ELF-1 (cell line): ENCODE results near the gene KCNH6.

ENCODE experiments used
- DNase-seq: peaks from one replicate; pipeline ENCODE4 v3.0.0-alpha.2; 2016; ENCODE audit warnings: low read depth, low spot score

KCNH6 gene, protein sequence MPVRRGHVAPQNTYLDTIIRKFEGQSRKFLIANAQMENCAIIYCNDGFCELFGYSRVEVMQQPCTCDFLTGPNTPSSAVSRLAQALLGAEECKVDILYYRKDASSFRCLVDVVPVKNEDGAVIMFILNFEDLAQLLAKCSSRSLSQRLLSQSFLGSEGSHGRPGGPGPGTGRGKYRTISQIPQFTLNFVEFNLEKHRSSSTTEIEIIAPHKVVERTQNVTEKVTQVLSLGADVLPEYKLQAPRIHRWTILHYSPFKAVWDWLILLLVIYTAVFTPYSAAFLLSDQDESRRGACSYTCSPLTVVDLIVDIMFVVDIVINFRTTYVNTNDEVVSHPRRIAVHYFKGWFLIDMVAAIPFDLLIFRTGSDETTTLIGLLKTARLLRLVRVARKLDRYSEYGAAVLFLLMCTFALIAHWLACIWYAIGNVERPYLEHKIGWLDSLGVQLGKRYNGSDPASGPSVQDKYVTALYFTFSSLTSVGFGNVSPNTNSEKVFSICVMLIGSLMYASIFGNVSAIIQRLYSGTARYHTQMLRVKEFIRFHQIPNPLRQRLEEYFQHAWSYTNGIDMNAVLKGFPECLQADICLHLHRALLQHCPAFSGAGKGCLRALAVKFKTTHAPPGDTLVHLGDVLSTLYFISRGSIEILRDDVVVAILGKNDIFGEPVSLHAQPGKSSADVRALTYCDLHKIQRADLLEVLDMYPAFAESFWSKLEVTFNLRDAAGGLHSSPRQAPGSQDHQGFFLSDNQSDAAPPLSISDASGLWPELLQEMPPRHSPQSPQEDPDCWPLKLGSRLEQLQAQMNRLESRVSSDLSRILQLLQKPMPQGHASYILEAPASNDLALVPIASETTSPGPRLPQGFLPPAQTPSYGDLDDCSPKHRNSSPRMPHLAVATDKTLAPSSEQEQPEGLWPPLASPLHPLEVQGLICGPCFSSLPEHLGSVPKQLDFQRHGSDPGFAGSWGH

DNA sequence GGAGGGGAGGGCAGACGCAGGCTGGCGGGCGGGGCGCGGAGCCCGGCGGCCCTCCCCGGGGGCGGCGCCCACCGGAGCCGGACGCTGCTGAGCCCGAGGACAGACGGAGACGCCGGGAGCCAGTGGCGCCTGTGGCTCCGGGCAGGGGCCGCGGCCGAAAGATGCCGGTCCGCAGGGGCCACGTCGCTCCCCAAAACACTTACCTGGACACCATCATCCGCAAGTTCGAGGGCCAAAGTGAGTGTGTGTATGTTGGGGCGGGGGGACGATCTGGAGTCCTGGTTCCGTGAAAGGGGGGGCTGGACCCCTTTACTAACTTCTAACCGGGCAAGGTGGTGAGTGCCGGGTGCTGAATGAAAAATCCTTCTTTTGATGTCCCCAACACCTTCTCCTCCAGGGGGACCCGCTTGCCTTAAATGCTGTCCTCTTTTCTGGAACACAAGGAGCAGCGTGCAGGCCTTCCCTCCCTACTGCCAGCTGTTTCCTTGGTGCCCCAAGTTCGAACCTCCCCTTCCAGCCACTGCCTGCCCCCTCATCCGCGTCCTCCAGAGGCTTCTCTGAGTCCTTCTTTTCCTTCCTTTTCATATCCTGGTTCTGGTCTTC lies at the start of gene KCNH6:
KCNH6 (plus strand) TSS at position 106 of the 603 bp plus-strand sequence; CDS start at position 162, 56 bp downstream.
- DNase-seq, result peak; percentile 43

DNA sequence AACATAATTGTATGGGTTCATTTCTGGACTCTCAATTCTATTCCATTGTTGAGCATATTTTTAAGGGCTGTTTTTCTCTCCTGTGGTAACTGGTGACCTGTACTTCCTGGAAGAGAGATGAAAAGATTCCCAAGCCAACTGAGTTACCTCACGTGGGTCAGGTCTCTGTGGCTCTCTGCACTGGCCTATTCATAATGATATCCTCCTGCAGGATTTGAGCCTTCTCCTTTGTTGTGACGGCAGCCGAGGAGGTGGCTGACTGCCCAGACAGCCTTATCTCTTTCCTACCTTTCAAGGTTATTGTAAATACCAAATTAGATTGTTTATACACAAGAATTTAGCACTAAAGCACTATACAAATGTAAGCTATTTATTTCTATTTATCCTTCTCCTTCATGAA lies 49.0 kb upstream of the KCNH6 start:
- no peak for DNase-seq

DNA sequence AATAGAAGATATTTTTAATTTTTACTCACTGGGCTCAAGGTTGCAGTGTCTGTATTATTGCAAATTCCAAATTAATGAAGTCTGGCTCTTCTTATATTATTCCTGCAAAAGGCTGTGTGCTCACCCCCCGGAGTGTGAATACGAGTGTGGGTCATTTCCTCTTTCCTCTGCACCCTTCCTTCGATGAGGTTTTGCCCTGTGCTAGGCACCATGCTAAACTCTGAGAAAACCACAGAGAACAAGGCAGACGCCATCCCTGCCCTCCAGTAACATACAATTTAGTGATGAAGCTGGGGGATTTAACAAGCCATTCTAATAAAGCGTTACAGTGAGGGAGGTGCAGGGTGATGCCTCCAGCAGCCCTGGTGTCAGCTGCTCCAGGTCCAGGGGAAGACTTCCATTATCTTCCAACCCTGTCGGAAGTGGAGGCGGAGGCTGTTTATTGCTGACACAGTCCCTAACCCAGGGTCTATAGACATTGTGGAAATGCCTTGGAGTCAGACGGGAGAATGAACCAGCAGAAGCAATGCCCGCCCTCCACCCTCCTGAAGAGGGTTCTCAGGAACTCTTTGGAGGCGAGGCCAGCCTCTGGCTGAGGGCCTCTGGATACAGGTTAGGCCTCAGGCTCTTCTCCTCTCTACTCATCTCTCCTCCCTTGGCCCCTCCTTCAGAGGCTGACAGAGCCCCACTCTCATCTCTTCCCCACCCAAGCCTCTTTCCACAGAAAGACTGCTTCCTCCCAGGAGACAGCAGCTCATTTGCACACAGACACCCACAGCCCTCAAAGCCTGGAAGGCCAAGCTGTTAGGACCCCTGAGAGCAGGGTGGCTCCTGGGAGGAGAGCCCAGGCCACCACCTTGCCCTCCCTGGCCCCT lies 48.3 kb upstream of the KCNH6 start:
- DNase-seq, result no peak

DNA sequence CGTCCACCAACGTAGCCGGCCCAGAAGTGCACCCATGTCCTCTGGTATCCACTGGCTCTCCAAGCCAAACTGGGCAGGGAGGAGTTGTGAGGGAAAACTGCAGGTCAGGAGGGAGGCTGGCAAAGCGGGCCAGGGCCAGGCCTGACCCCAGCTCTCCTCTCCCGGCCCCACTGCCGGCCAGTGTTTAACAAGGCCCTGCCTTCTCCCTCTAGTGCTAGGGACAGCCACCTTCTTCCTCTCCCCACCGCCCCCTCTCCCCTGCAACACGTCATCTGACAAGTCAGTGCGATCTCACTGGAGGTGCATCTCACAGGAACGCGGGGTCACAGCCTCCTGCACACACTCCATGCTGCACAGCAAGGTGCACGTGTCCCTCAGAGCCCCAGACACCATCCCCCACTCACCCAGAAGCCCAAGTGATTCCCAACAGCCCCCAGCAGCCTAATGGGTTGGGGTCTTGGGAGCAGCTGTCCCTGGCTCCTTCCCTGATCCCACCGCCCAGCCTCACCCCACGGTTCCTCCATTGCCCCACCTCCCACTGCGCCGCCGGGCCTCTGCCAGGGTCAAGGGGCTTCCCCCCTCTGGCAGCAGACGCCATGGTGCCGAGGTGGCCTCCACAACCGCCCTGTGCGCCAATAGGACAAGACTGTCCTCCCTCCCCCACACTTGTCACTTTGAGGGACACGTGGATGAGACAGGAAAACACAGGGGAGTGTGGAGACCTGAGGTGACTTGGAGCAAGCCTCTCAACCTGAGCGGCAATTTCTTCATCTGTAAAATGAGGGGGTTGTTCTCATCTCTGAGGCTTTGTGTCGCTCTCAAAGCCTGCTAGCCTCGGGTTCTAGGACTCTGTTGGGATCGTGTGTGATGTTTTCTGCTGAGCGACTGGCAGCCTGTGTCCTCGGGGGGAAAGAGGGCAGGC lies 47.4 kb upstream of the KCNH6 start:
- DNase-seq, result peak; percentile 23

DNA sequence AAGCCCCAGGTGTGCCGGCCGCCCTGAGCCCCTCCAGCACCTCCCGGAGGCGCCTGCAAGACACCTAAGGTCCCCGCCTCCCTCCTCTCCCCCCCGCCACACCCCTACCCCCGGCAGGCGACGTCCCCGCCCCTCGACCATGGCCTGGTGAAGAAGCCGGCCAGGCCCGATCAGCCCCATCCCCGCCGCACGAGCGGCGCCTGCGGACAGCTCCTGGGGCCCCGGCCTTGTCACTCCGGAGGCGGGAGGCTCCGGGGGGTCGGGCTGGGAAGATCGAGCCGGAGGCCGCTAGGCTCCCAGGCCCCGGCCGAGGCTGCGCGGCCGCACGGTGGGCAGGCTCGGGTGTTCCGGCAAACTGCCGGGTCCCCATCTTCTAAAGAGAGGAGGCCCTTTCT lies 46.7 kb upstream of the KCNH6 start:
- peak; percentile 53 for DNase-seq

DNA sequence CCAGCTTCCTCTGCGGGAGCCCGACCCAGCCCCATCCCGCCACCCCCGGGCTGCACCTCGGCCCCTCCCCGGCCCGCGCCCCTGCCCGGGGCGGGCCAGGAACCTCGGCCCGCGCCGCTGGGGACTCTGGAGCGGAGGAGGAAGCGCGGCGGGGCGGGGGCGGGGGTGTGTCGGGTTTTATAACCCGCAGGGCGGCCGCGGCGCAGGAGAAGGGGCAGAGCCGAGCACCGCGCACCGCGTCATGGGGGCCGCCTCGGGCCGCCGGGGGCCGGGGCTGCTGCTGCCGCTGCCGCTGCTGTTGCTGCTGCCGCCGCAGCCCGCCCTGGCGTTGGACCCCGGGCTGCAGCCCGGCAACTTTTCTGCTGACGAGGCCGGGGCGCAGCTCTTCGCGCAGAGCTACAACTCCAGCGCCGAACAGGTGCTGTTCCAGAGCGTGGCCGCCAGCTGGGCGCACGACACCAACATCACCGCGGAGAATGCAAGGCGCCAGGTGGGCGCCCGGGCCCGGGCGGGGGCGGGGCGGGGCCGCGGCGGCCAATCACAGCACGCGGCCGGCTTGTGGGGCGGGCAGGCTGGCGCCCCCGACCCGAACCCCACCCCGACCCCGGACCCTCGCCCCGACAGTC lies 46.2 kb upstream of the KCNH6 start, which contains the start of gene ACE:
ACE (plus strand) TSS at position 208 of the 626 bp plus-strand sequence; CDS start at position 242, 34 bp downstream.
- peak; percentile 58 for DNase-seq

DNA sequence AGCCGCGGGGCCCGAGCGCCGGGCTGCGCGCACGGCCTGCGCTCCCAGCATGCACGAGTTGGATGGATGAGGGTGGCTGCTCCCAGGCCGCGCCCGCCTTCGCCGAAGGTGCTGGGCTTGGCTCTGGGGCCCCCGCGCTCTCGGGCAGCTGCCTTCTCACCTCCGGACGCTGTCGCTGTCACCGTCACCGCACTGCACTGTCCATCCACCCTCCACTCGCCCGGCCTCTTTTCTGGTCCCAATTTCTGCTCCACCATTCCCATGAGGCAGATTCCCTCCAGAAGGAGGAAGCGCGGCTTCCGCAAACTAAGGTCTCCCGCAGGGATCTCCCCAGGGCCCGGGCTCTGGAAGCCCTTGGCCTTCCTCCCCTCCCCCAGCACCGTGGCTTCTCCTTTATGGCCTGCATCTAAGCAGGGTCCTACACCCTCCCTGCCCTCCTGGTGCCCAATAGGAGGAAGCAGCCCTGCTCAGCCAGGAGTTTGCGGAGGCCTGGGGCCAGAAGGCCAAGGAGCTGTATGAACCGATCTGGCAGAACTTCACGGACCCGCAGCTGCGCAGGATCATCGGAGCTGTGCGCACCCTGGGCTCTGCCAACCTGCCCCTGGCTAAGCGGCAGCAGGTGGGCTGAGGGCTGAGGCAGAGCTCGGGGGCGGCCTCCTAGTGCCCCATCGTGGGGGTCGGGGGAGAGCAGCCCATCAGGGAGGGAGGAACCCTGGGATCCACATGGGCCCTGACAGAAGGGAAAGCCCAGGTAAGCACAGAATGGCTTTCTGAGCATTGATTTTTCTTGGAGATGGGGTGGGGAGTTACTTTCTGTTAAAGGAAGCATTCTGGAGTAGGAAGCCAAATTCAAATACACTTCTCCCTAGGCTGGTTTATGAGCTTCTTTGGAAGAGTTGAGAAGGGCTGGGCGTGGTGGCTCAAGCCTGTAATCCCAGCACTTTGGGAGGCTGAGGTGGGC lies 45.4 kb upstream of the KCNH6 start:
- peak; percentile 42 for DNase-seq

DNA sequence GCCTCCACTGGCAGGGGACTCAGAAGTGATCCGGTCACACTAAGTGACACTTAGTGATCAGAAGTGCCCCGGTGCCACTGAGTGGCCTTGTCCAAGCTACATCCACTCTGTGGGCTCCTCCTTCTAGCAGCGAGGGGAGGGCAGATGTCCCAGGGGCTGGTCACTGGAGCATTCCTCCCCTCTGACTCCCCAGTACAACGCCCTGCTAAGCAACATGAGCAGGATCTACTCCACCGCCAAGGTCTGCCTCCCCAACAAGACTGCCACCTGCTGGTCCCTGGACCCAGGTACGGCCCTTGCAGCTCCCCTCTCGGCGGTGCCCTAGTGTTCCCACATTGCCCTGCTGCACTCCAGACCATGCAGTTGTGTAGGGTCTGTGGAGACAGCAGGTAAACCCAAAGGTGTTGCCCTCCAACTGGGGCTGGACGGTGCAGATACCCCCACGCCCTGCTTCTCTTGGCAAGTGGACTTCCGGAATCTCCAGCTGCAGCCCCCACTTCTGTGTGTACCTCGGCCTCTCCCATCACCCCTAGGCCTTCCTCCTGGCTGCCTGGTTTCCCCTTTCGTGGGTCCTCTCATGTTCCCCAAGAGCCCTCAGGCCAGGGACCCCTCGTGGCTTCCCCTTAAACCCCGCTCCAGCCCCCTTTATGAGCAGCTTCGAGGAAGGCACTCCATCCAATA lies 44.2 kb upstream of the KCNH6 start:
- DNase-seq, result peak; percentile 88

DNA sequence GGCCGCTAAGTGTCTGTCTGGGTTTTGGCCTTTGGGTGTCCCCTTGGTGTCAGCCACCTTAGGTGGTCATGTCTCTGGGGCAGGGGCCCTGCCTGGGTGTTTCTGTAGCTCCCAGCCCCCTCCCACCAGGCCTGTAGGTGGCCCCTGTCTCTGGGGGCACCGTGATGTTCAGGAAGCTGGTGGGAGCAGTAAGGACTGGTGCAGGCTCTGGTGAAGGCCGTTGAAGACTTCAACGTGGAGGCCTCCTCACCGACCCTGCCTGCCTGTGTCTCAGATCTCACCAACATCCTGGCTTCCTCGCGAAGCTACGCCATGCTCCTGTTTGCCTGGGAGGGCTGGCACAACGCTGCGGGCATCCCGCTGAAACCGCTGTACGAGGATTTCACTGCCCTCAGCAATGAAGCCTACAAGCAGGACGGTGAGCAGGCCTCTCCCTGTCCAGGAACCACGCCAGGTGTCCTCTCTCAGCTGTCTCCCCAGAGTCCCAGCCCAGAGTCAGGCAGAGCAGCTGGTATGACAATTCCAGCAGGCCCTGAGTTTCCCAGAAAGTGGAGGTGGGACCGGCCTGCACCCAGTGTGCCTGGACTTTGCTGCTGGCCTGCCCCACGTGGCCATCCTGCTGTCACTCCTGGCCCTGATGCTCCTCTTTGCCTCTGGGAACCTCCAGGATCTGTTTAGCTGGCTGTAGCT lies 43.5 kb upstream of the KCNH6 start:
- no peak for DNase-seq

DNA sequence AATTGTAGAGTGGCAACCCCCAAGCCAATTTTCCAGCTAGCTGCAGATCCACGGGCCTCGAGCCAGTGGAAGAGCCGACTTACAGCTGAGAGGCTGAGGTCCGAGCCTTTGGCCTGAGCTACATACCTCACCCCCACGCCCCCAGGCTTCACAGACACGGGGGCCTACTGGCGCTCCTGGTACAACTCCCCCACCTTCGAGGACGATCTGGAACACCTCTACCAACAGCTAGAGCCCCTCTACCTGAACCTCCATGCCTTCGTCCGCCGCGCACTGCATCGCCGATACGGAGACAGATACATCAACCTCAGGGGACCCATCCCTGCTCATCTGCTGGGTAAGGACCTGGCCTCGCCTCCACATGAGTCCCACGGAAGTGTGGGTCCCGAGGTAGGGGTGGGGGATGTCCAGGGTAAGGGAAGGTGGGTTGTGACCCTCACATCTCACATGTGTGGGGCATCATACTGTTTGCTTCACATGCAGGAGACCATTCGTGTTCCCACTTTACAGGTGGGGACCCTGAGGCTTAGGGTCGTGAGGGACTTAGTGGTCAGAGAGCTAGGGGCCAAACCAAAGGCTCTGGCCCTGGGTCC lies 42.9 kb upstream of the KCNH6 start:
- no peak for DNase-seq

DNA sequence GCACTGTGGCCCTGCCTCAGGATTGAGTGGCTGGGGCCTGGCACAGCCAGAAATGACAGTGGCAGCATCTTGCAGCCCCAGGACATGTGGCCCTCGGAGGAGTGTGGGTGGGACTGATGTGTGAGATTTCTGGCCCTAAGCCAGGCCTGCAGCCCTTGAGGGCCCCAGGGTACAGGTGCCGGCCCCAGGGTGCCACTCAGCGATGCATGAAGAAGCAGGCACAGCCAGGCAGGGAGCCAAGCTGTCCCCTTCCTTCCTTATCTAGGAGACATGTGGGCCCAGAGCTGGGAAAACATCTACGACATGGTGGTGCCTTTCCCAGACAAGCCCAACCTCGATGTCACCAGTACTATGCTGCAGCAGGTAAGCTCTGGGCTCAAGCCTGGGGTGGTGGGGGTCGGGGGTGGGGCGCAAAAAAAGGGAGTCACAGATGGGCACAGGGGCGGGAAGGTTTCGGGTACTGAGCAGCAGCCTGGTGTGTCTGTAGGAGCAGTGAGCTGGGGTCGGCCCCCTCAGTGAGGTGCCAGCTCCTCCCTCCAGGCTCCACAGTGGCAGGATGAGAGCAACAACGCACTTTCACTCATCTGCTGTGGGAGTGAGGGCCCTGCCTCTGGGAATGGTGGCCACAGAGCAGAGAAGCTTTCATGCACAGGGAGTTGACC lies 42.2 kb upstream of the KCNH6 start:
- no peak for DNase-seq

DNA sequence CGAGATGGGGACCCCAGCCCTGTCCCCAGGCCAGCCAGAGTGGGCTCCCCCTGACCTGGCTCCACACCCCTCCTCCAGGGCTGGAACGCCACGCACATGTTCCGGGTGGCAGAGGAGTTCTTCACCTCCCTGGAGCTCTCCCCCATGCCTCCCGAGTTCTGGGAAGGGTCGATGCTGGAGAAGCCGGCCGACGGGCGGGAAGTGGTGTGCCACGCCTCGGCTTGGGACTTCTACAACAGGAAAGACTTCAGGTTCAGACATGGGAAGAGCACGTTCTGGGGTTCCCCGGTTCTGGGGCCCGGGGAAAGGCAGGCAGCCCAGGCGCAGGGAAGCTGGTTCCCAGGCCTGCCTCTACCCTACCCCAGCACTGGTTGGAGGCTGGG lies 41.7 kb upstream of the KCNH6 start:
- no peak for DNase-seq

DNA sequence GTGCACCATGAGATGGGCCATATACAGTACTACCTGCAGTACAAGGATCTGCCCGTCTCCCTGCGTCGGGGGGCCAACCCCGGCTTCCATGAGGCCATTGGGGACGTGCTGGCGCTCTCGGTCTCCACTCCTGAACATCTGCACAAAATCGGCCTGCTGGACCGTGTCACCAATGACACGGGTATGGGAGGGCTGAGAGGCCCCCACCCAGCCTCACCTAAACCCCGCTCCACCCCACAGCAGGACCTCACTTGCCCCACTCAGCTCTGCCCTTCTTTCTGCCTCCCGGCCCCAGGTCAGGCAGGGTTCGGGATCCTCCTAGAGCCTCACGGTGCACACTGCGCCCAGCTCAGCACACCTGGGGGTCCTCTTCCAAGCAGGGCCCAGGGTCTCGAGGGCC lies 40.6 kb upstream of the KCNH6 start:
- DNase-seq, result no peak

DNA sequence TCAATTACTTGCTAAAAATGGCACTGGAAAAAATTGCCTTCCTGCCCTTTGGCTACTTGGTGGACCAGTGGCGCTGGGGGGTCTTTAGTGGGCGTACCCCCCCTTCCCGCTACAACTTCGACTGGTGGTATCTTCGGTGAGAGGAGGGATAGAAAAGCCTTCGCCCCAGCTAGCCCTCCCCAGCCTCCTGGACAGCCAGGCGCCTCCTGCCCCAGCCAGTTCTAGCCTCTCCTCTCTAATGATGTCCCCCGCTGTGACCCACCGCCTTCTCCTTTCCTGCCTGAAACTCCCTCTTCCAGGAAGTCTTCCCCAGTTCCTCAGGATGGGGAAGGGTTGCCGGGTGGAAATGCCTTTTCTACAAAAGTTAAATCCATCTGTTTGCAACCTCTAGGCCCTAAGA lies 40.1 kb upstream of the KCNH6 start:
- DNase-seq, result no peak

DNA sequence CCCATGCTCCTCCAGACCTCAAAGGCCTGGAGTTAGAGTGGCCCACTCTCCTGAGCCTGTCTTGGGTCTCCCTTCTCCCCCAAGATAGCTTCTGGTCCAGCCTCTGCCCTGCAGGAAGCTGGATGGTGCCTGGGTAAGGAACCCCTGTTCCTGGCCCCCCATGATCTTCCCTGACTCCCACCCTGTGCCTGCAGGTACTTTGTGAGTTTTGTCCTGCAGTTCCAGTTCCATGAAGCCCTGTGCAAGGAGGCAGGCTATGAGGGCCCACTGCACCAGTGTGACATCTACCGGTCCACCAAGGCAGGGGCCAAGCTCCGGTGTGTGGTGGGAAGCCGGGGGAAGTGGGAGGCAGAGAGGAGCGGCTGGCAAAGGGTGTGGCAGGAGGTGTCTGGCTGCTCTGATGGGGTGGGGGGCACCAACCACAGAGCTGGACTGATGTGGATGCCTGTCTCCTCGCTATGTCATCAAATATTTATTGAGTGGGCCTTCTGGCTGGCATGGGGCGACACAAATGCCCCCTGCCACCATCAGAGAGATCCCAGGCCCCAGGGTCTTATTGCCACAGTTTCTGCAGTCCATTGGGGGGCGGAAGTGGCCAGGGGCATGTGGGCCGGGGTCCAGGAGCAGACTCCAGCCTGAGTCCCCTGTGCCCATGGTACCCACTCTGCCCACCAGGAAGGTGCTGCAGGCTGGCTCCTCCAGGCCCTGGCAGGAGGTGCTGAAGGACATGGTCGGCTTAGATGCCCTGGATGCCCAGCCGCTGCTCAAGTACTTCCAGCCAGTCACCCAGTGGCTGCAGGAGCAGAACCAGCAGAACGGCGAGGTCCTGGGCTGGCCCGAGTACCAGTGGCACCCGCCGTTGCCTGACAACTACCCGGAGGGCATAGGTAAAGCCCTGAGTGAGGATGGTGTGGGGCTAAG lies 39.2 kb upstream of the KCNH6 start:
- DNase-seq, result no peak
